CD4-positive, alpha-beta T cell (primary cell): ENCODE results near the gene CKS2. TPM values are rescaled to one million over a fixed set of nuclear protein-coding genes. Genes with fewer than 3 reads are reported as not detected.
"Not testable (repeated sequence)": the region's sequence is repeated elsewhere in the genome, so short reads cannot be mapped to it uniquely, and the experiment has no call there.

Experiments used
- ATAC-seq: fragments of 200-7000 bp; cut with Tn5 transposase; one replicate; pipeline ENCODE4 v1.10.0; 2022; ENCODE audit warnings: mild to moderate bottlenecking; ENCODE audit not compliant: poor library complexity
- CTCF ChIA-PET: fragments of 350-600 bp; sonication (Branson Sonifier 250); formaldehyde crosslinking; loops from one replicate; lab custom pipeline; 2021; ENCODE audit warnings: antibody characterized with exemption, inconsistent platforms; lab: Charles Lee
- POLR2A ChIA-PET: fragments of 350-600 bp; sonication (Branson Sonifier 250); formaldehyde crosslinking; loops from one replicate; lab custom pipeline; 2021; ENCODE audit warnings: antibody characterized with exemption, inconsistent platforms; lab: Charles Lee
- DNase-seq, 14 experiments: peaks; one replicate each; pipeline ENCODE4 v3.0.0-alpha.2; 2013 to 2020; ENCODE audit warnings: mixed read lengths in 2 of 14
- H3K27ac ChIP-seq, 2 donors: one replicate each; pipeline versions ENCODE4 v1.5.1 to v1.7.0; 2013; ENCODE audit warnings: low read length in 2 of 2, low read depth in 1 of 2, mild to moderate bottlenecking in 1 of 2
- H3K27me3 ChIP-seq, 2 experiments: 1 replicate in 1 of 2; 2 replicates in 1 of 2; pipeline versions ENCODE4 v1.6.1 to v1.7.0; 2013; ENCODE audit warnings: low read length in 2 of 2, control low read depth in 1 of 2, mild to moderate bottlenecking in 1 of 2, moderate library complexity in 1 of 2; ENCODE audit not compliant: insufficient read depth in 2 of 2, control insufficient read depth in 1 of 2
- H3K36me3 ChIP-seq: one replicate; pipeline ENCODE4 v1.6.1; 2013; ENCODE audit warnings: low read length, control low read depth; ENCODE audit not compliant: insufficient read depth
- H3K4me1 ChIP-seq: one replicate; pipeline ENCODE4 v1.6.1; 2013; ENCODE audit warnings: low read length, control low read depth; ENCODE audit not compliant: insufficient read depth
- H3K4me3 ChIP-seq: one replicate; pipeline ENCODE4 v1.5.1; 2013; ENCODE audit warnings: mild to moderate bottlenecking, low read length, moderate library complexity
- H3K9me3 ChIP-seq, 2 experiments: 1 replicate in 1 of 2; 2 replicates in 1 of 2; pipeline versions ENCODE4 v1.6.1 to v1.7.0; 2013; ENCODE audit warnings: low read length in 2 of 2, mild to moderate bottlenecking in 2 of 2, control low read depth in 1 of 2, moderate library complexity in 1 of 2; ENCODE audit not compliant: control insufficient read depth in 1 of 2, insufficient read depth in 1 of 2
- H3K27ac Mint-ChIP-seq: one replicate; pipeline ENCODE4 v1.8.0; 2020; ENCODE audit warnings: mixed read lengths
- H3K27me3 Mint-ChIP-seq: one replicate; pipeline ENCODE4 v1.8.0; 2021; ENCODE audit warnings: mixed read lengths
- H3K36me3 Mint-ChIP-seq: one replicate; pipeline ENCODE4 v1.8.0; 2021; ENCODE audit warnings: low read depth, mixed read lengths
- H3K4me1 Mint-ChIP-seq: one replicate; pipeline ENCODE4 v1.8.0; 2021; ENCODE audit warnings: low read depth, mixed read lengths
- H3K4me3 Mint-ChIP-seq: one replicate; pipeline ENCODE4 v1.8.0; 2020; ENCODE audit warnings: mild to moderate bottlenecking, mixed read lengths
- H3K9me3 Mint-ChIP-seq: one replicate; pipeline ENCODE4 v1.8.0; 2020; ENCODE audit warnings: mixed read lengths
- intact Hi-C, 2 experiments: fragments of 100-400 bp; cut with DNase I in 1 of 2; cut with micrococcal nuclease in 1 of 2; formaldehyde crosslinking; loops; one replicate each; pipeline versions ENCODE4 v1.15.1 to v1.9.0; 2023 to 2025; cut with DNase I, micrococcal nuclease
- total RNA-seq, 174 experiments: library from RNA in 2 of 174; stranded (reverse) in 2 of 174; gene quantifications; one replicate each; pipeline ENCODE4 v1.2.3 and lab custom pipeline; 2021 to 2026
- TF ChIP-seq, protein P1 (sequence below): fragments of 200-600 bp; IDR thresholded peaks from one replicate; pipeline ENCODE4 v1.8.0; 2022; ENCODE audit warnings: antibody characterized with exemption, mild to moderate bottlenecking

The CKS2 gene
- total RNA-seq, 2 experiments from 2014 or later, result 5.6 to 6.9 TPM

DNA sequence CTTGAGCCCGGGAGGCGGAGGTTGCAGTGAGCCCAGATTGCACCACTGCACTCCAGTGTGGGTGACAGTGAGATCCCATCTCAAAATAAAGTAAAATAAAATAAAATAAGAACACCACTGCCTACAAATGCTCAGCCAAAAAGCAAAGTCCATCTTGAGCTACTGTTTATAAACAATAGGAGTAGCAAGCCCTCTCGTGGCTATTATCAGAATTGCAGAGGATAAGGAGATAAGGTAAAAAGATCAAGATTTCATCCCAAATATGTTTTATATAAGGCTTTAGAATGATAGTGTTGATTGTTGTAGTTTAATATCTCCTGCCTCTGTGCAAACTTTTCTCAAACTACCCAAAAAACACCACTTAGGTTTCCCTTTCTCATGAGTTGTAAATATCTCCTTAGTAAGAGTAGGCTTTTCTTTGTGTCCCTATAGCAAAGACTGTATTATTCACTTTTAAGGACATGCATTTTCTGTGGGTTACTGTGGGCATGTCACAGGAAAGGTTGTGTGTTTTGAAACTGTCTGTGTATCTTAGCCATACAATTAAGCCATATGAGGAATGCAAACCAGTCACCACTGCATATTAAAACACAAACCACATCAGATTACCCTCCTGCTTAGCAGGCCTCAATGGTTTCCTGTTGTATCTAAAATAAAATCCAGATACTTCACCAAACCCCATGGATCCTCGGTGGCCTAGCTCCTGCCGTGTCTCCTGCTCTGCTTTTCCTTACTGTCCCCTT, 31.8 kb upstream of the CKS2 start:
- intact Hi-C loops, result loop anchor here (2.0 to 5.0 kb wide), 2 partner anchors 684 to 1327 kb away; no protein-coding TSS in a partner anchor

GRCh38 chr9:89281106-89281505, 29.9 kb upstream of the CKS2 start:
- Mint-ChIP-seq H3K27me3 (peaks cover 4% of the 10 kb centered on the region), H3K27ac (no peak overlapping the region)
- TF ChIP-seq, protein P1, sequence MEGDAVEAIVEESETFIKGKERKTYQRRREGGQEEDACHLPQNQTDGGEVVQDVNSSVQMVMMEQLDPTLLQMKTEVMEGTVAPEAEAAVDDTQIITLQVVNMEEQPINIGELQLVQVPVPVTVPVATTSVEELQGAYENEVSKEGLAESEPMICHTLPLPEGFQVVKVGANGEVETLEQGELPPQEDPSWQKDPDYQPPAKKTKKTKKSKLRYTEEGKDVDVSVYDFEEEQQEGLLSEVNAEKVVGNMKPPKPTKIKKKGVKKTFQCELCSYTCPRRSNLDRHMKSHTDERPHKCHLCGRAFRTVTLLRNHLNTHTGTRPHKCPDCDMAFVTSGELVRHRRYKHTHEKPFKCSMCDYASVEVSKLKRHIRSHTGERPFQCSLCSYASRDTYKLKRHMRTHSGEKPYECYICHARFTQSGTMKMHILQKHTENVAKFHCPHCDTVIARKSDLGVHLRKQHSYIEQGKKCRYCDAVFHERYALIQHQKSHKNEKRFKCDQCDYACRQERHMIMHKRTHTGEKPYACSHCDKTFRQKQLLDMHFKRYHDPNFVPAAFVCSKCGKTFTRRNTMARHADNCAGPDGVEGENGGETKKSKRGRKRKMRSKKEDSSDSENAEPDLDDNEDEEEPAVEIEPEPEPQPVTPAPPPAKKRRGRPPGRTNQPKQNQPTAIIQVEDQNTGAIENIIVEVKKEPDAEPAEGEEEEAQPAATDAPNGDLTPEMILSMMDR, result no peak

More for the DNA sequence above, 31.8 kb upstream of the CKS2 start:
- ATAC-seq (no peak), DNase-seq (peak in 4 of 14 experiments; percentile 11 to 53 (median 46))
- no peaks in the 10 kb centered on the region for H3K36me3 ChIP-seq
- no peaks in the 10 kb centered on the region for H3K27me3 ChIP-seq
- ChIA-PET CTCF (interaction anchor here (2.2 kb wide), 1 partner anchor 10 kb away, joined by 8 read pairs; no protein-coding TSS in a partner anchor), POLR2A (interaction anchor here (1.6 kb wide), 1 partner anchor 31 kb away, joined by 3 read pairs; the partner anchor contains the start of gene CKS2)
- H3K4me3 ChIP-seq, result no peak overlapping the region
- peaks cover 14% of the 10 kb centered on the region for H3K4me1 ChIP-seq
- peaks cover 5% of the 10 kb centered on the region for H3K9me3 Mint-ChIP-seq
- peaks cover 4% of the 10 kb centered on the region for H3K27me3 Mint-ChIP-seq
- no peak overlapping the region for H3K27ac ChIP-seq
- TF ChIP-seq, protein P1, result peak; percentile 79
- no peak overlapping the region for H3K27ac Mint-ChIP-seq
- H3K36me3 Mint-ChIP-seq, result peaks cover 2% of the 10 kb centered on the region
- peaks cover 27% of the 10 kb centered on the region for H3K4me1 Mint-ChIP-seq
- peaks cover 5 to 6% of the 10 kb centered on the region in 2 experiments for H3K9me3 ChIP-seq
- H3K4me3 Mint-ChIP-seq, result no peak overlapping the region

GRCh38 chr9:89282248-89282968, 28.6 kb upstream of the CKS2 start:
- H3K4me3 Mint-ChIP-seq, result peak overlapping the region; percentile 11
- H3K27ac ChIP-seq, H3K27me3 ChIP-seq, ATAC-seq, H3K36me3 ChIP-seq, H3K9me3 ChIP-seq, H3K36me3 Mint-ChIP-seq, intact Hi-C loops, H3K27ac Mint-ChIP-seq, H3K4me3 ChIP-seq, H3K4me1 ChIP-seq, H3K27me3 Mint-ChIP-seq, H3K9me3 Mint-ChIP-seq, CTCF ChIA-PET: not testable (repeated sequence)
- peak in 2 of 14 experiments; percentile 12 to 23 for DNase-seq
- POLR2A ChIA-PET, result interaction anchor here (0.6 kb wide), 1 partner anchor 28 kb away, joined by 3 read pairs; the partner anchor contains the start of gene CKS2
- peaks cover 18% of the 10 kb centered on the region for H3K4me1 Mint-ChIP-seq

More at GRCh38 chr9:89281106-89281505, 29.9 kb upstream of the CKS2 start:
- H3K27me3 ChIP-seq, result no peaks in the 10 kb centered on the region
- no peaks in the 10 kb centered on the region for H3K9me3 ChIP-seq
- DNase-seq, result no peak
- H3K4me3 ChIP-seq, result no peak overlapping the region
- no peaks in the 10 kb centered on the region for H3K36me3 Mint-ChIP-seq
- no peaks in the 10 kb centered on the region for H3K9me3 Mint-ChIP-seq
- ChIA-PET CTCF (no interaction called here), POLR2A (no interaction called here)
- no peak for ATAC-seq
- no peak overlapping the region for H3K4me3 Mint-ChIP-seq
- peaks cover 14% of the 10 kb centered on the region for H3K4me1 ChIP-seq
- H3K27ac ChIP-seq, result no peak overlapping the region
- intact Hi-C loops, result no loop called here
- peaks cover 28% of the 10 kb centered on the region for H3K4me1 Mint-ChIP-seq
- no peaks in the 10 kb centered on the region for H3K36me3 ChIP-seq
